Gastrocnemius medialis (tissue), 4 donors: Measurements from ENCODE around the gene KRTDAP.

Experiments
- POLR2A ChIP-seq, 2 donors: fragments of 450-650 bp; IDR thresholded peaks; one replicate each; pipeline ENCODE4 v1.6.1; 2017; ENCODE audit warnings: antibody characterized with exemption in 2 of 2, mild to moderate bottlenecking in 2 of 2, moderate library complexity in 2 of 2
- TF ChIP-seq, protein P1 (sequence below), 5 experiments: fragments of 450-650 bp in 3 of 5; fragments of 200-600 bp in 2 of 5; sonication (generic) in 2 of 5; IDR thresholded peaks in 4 of 5; conservative IDR thresholded peaks in 1 of 5; 1 replicate in 4 of 5; 2 replicates in 1 of 5; pipeline ENCODE4 v1.5.1; 2016 to 2019; ENCODE audit warnings: antibody characterized with exemption in 5 of 5, mild to moderate bottlenecking in 3 of 5, moderate library complexity in 3 of 5

DNA sequence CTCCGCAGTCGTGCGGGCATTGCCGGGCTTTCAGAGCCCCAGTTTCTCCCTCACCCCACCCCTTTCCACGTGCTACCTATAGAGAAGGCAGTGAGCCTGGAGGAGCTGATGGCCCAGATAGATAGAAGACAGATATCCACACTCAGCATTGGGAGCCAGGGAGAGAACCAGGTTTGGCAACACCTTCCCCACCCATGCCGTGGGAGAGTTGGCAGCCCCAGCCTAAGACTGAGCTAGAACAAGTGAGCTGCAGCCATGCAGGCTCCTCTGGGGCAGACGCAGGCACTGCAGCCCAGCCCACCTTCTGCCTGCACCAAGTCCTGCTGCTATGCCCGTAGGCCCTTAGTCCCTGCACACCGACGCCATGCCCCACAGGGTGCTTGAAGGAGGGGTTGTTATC lies 10.3 kb upstream of the KRTDAP start:
- TF ChIP-seq, protein P1, sequence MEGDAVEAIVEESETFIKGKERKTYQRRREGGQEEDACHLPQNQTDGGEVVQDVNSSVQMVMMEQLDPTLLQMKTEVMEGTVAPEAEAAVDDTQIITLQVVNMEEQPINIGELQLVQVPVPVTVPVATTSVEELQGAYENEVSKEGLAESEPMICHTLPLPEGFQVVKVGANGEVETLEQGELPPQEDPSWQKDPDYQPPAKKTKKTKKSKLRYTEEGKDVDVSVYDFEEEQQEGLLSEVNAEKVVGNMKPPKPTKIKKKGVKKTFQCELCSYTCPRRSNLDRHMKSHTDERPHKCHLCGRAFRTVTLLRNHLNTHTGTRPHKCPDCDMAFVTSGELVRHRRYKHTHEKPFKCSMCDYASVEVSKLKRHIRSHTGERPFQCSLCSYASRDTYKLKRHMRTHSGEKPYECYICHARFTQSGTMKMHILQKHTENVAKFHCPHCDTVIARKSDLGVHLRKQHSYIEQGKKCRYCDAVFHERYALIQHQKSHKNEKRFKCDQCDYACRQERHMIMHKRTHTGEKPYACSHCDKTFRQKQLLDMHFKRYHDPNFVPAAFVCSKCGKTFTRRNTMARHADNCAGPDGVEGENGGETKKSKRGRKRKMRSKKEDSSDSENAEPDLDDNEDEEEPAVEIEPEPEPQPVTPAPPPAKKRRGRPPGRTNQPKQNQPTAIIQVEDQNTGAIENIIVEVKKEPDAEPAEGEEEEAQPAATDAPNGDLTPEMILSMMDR (IDR thresholded peaks at IDR 0.05 in 4 of 5, conservative IDR thresholded peaks at IDR 0.05 in 1 of 5), result no peak
- TF ChIP-seq POLR2A (IDR thresholded peaks at IDR 0.05), result no peak
